PC-3 (cell line): ENCODE data around the gene LRSAM1. TPM values are rescaled to one million over a fixed set of nuclear protein-coding genes. Genes with fewer than 3 reads are reported as not detected.

Experiments used
- ATAC-seq: fragments of 200-7000 bp; cut with Tn5 transposase; 2 replicates; pipeline ENCODE4 v1.9.1; 2020; ENCODE audit warnings: mild to moderate bottlenecking, moderate library complexity
- BruUV-seq: library from RNA; stranded (reverse); fragments of 400-500 nt; replicated peaks from 2 replicates; lab custom pipeline; 2021; lab: Mats Ljungman, UMichigan
- CTCF ChIA-PET: fragments of 300-600 bp; sonication (Branson Sonifier 250); formaldehyde crosslinking; loops from one replicate; lab custom pipeline; 2022; ENCODE audit warnings: antibody characterized with exemption; lab: Charles Lee
- POLR2A ChIA-PET: fragments of 300-600 bp; sonication (Branson Sonifier 250); formaldehyde crosslinking; loops from one replicate; lab custom pipeline; 2022; ENCODE audit warnings: antibody characterized with exemption; ENCODE audit not compliant: unreplicated experiment; lab: Charles Lee
- DNase-seq: peaks from one replicate; pipeline ENCODE4 v3.0.0-alpha.2; 2015
- H2AFZ ChIP-seq: fragments of 300-600 bp; sonication (generic); 2 replicates; pipeline ENCODE4 v1.6.0; 2016; ENCODE audit warnings: antibody characterized with exemption, low read length
- H3F3A ChIP-seq: fragments of 300-600 bp; sonication (generic); one replicate; pipeline ENCODE4 v1.6.0; 2017; ENCODE audit warnings: antibody characterized with exemption, low read length, control low read depth, mild to moderate bottlenecking; ENCODE audit not compliant: unreplicated experiment
- H3K27ac ChIP-seq: fragments of 300-600 bp; sonication (generic); 2 replicates; pipeline ENCODE4 v1.5.1; 2016; ENCODE audit warnings: mild to moderate bottlenecking, low read length
- H3K27me3 ChIP-seq: fragments of 300-600 bp; sonication (generic); 2 replicates; pipeline ENCODE4 v1.6.1; 2016; ENCODE audit warnings: low read length, mixed read lengths
- H3K36me3 ChIP-seq: fragments of 300-600 bp; sonication (generic); 2 replicates; pipeline ENCODE4 v1.6.1; 2016; ENCODE audit warnings: low read depth, mixed run types, low read length, mixed read lengths
- H3K4me1 ChIP-seq: fragments of 300-600 bp; sonication (generic); 2 replicates; pipeline ENCODE4 v1.5.1; 2016; ENCODE audit warnings: low read length; ENCODE audit not compliant: insufficient read depth
- H3K4me2 ChIP-seq: fragments of 300-600 bp; sonication (generic); 2 replicates; pipeline ENCODE4 v1.6.0; 2016; ENCODE audit warnings: low read length
- H3K4me3 ChIP-seq: fragments of 300-600 bp; sonication (generic); 2 replicates; pipeline ENCODE4 v1.5.1; 2016; ENCODE audit warnings: mild to moderate bottlenecking, low read length, mixed read lengths
- H3K79me2 ChIP-seq: fragments of 300-600 bp; sonication (generic); 2 replicates; pipeline ENCODE4 v1.6.1; 2017; ENCODE audit warnings: low read length, mixed read lengths
- H3K9ac ChIP-seq: fragments of 300-600 bp; sonication (generic); 2 replicates; pipeline ENCODE4 v1.6.0; 2016; ENCODE audit warnings: mild to moderate bottlenecking, low read length
- H3K9me2 ChIP-seq: fragments of 300-600 bp; sonication (generic); replicated peaks from 2 replicates; pipeline ENCODE4 v1.6.1; 2016; ENCODE audit warnings: mixed run types, low read length, mixed read lengths
- H3K9me3 ChIP-seq: fragments of 300-600 bp; sonication (generic); 2 replicates; pipeline ENCODE4 v1.6.1; 2016; ENCODE audit warnings: low read length, mixed read lengths
- H4K20me1 ChIP-seq: fragments of 300-600 bp; sonication (generic); 2 replicates; pipeline ENCODE4 v1.6.1; 2016; ENCODE audit warnings: low read length, mixed read lengths
- EZH2 ChIP-seq: fragments of 300-600 bp; sonication (generic); IDR thresholded peaks from one replicate; pipeline ENCODE4 v1.6.1; 2017; ENCODE audit warnings: antibody characterized with exemption, mild to moderate bottlenecking, low read length; ENCODE audit not compliant: unreplicated experiment
- EZH2phosphoT487 ChIP-seq: fragments of 300-600 bp; sonication (generic); IDR thresholded peaks from 2 replicates; pipeline ENCODE4 v1.6.1; 2018; ENCODE audit warnings: mild to moderate bottlenecking, antibody characterized with exemption, low read length, borderline replicate concordance
- intact Hi-C: fragments of 100-400 bp; cut with micrococcal nuclease; formaldehyde crosslinking; loops from 2 replicates; pipeline ENCODE4 v1.9.0; 2023
- total RNA-seq: library from RNA; depleted of rRNA; stranded (reverse); fragments of >200 nt; gene quantifications from 2 replicates; pipeline ENCODE4 v1.2.3, GENCODE V29; 2014
- TF ChIP-seq, protein P1 (sequence below): fragments of 300-600 bp; sonication (generic); conservative IDR thresholded peaks from 2 replicates; pipeline ENCODE4 v1.5.1; 2017; ENCODE audit warnings: antibody characterized with exemption, low read depth, mild to moderate bottlenecking, low read length

LRSAM1 gene
- total RNA-seq, 1 experiment from 2014 or later: 9.6 TPM

DNA sequence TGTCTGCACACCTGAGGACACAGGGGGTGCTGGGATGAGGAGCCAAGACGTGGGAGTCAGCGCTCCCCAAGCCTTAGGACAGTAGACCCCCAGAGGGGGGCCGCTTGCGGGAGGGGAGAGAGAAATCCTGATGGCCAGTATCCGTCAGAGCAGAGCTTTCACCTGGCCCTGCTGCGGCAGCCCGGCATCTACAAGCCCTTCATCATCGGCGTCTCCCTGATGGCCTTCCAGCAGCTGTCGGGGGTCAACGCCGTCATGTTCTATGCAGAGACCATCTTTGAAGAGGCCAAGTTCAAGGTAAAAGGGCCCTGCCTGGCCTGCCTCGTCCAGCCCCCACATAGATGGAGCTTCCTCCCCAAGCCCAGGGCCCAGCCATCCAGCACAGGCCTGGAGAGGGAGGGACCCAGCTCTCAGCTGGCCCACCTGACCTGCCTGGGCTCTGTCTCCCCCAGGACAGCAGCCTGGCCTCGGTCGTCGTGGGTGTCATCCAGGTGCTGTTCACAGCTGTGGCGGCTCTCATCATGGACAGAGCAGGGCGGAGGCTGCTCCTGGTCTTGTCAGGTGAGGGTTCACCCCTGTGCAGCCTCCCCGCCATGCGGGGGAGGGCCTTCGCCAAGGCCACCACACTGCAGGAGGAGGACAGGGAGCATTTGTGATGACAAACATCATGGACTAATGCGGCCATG, 47.7 kb upstream of the LRSAM1 start:
- intact Hi-C loops: no loop called here
- Histone ChIP-seq H3K9me3 (no peaks in the 10 kb centered on the region), H3K9me2 (no peaks in the 10 kb centered on the region), H3F3A (no peaks in the 10 kb centered on the region), H3K9ac (no peak overlapping the region), H3K79me2 (peaks cover 6% of the 10 kb centered on the region), H3K36me3 (no peaks in the 10 kb centered on the region; the same call in 1 of the 2 replicates), H3K27me3 (no peaks in the 10 kb centered on the region), H3K27ac (no peak overlapping the region), H3K4me3 (no peak overlapping the region), H2AFZ (no peak overlapping the region), H3K4me2 (no peak overlapping the region), H4K20me1 (no peaks in the 10 kb centered on the region), H3K4me1 (peaks cover 2% of the 10 kb centered on the region)
- BruUV-seq: no TSS peak
- CTCF ChIA-PET: no interaction called here
- ATAC-seq (no peak), DNase-seq (no peak)
- POLR2A ChIA-PET: interaction anchor here (0.6 kb wide), 1 partner anchor 23 kb away, joined by 14 read pairs; no protein-coding TSS in a partner anchor
- TF ChIP-seq EZH2phosphoT487: no peak
- TF ChIP-seq, protein P1, sequence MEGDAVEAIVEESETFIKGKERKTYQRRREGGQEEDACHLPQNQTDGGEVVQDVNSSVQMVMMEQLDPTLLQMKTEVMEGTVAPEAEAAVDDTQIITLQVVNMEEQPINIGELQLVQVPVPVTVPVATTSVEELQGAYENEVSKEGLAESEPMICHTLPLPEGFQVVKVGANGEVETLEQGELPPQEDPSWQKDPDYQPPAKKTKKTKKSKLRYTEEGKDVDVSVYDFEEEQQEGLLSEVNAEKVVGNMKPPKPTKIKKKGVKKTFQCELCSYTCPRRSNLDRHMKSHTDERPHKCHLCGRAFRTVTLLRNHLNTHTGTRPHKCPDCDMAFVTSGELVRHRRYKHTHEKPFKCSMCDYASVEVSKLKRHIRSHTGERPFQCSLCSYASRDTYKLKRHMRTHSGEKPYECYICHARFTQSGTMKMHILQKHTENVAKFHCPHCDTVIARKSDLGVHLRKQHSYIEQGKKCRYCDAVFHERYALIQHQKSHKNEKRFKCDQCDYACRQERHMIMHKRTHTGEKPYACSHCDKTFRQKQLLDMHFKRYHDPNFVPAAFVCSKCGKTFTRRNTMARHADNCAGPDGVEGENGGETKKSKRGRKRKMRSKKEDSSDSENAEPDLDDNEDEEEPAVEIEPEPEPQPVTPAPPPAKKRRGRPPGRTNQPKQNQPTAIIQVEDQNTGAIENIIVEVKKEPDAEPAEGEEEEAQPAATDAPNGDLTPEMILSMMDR: no peak
- no peak for TF ChIP-seq EZH2

DNA sequence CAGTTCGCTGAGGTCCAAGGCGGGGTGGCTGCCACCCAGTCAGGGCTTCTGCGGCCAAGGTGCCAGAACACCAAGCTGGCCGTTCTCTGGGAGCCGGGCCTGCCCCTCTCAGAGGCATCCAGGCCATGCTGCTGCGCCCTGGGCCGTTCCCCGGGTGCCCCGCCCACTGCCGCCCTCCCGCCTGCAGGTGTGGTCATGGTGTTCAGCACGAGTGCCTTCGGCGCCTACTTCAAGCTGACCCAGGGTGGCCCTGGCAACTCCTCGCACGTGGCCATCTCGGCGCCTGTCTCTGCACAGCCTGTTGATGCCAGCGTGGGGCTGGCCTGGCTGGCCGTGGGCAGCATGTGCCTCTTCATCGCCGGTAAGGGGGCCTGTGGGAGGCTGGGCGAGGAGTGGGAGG, 46.7 kb upstream of the LRSAM1 start:
- Histone ChIP-seq H3K4me2 (no peak overlapping the region), H3K9me2 (no peaks in the 10 kb centered on the region), H2AFZ (no peak overlapping the region), H3K4me1 (no peaks in the 10 kb centered on the region), H3F3A (no peaks in the 10 kb centered on the region), H3K79me2 (no peaks in the 10 kb centered on the region), H3K9me3 (no peaks in the 10 kb centered on the region), H3K27me3 (no peaks in the 10 kb centered on the region), H3K4me3 (no peak overlapping the region), H3K36me3 (no peaks in the 10 kb centered on the region; the same call in 1 of the 2 replicates), H3K27ac (no peak overlapping the region), H3K9ac (no peak overlapping the region), H4K20me1 (no peaks in the 10 kb centered on the region)
- DNase-seq: no peak
- TF ChIP-seq, protein P1: no peak
- TF ChIP-seq EZH2phosphoT487 (no peak), EZH2 (no peak)
- ChIA-PET POLR2A (no interaction called here), CTCF (no interaction called here)
- intact Hi-C loops: no loop called here
- no peak for ATAC-seq
- no TSS peak for BruUV-seq

DNA sequence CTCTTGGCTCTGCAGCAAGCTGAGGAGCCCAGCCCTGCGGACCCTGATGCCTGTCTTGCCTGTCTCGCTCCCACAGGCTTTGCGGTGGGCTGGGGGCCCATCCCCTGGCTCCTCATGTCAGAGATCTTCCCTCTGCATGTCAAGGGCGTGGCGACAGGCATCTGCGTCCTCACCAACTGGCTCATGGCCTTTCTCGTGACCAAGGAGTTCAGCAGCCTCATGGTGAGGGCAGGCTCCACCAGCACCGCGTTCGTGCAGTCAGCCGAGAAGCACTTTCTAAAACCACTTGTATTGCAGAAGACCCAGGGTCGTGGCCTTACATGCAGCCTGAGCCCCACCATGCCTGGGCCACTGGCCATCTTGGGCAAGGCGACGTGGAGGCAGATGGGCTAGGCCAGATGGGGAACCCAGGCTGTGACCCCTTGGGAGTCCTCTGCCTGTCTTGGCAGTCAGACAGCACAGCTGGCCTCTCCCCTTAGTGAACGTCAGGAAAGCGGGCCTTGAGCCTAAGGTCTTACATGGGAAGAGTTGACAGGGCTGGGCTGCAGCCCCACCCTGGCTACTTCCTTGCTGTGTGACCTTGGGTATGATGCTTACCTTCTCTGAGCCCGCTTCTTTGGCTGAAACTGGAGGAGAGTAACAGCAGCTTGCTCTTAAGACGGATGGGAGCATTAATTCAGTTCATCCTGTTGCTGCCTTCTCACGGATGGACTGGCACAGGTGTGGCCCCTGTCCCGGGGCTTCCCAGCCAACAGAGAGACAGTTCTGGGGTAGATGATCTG, 45.8 kb upstream of the LRSAM1 start:
- TF ChIP-seq, protein P1: no peak
- TF ChIP-seq EZH2phosphoT487 (no peak), EZH2 (no peak)
- BruUV-seq: no TSS peak
- no peak overlapping the region for H2AFZ ChIP-seq
- H3K4me1 ChIP-seq: no peaks in the 10 kb centered on the region
- H3K27ac ChIP-seq: no peak overlapping the region
- intact Hi-C loops: no loop called here
- H3K36me3 ChIP-seq: no peaks in the 10 kb centered on the region; the same call in 1 of the 2 replicates
- ChIA-PET POLR2A (no interaction called here), CTCF (no interaction called here)
- no peak overlapping the region for H3K4me2 ChIP-seq
- DNase-seq (no peak), ATAC-seq (no peak)
- no peaks in the 10 kb centered on the region for H4K20me1 ChIP-seq
- no peak overlapping the region for H3K4me3 ChIP-seq
- H3K9ac ChIP-seq: no peak overlapping the region
- H3K27me3 ChIP-seq: no peaks in the 10 kb centered on the region
- H3K79me2 ChIP-seq: no peaks in the 10 kb centered on the region
- no peaks in the 10 kb centered on the region for H3F3A ChIP-seq
- H3K9me3 ChIP-seq: no peaks in the 10 kb centered on the region
- no peaks in the 10 kb centered on the region for H3K9me2 ChIP-seq
